Common myeloid progenitor, CD34-positive (primary cell): ENCODE data around the gene CLIC3.

Experiments
- CTCF ChIA-PET: fragments of 350-600 bp; sonication (Branson Sonifier 250); formaldehyde crosslinking; loops from one replicate; lab custom pipeline; 2021; ENCODE audit warnings: antibody characterized with exemption; lab: Charles Lee
- POLR2A ChIA-PET: fragments of 350-600 bp; sonication (Branson Sonifier 250); formaldehyde crosslinking; loops from one replicate; lab custom pipeline; 2021; ENCODE audit warnings: antibody characterized with exemption; lab: Charles Lee
- DNase-seq, 3 donors: peaks; one replicate each; pipeline versions ENCODE4 v3.0.0 to v3.0.0-alpha.2; 2013
- H3K27ac ChIP-seq, 2 experiments: 1 replicate in 1 of 2; 2 replicates in 1 of 2; pipeline ENCODE4 v1.7.0; 2013; ENCODE audit warnings: inconsistent platforms in 2 of 2, low read length in 2 of 2, mild to moderate bottlenecking in 2 of 2, low read depth in 1 of 2, moderate library complexity in 1 of 2; ENCODE audit not compliant: severe bottlenecking in 2 of 2, insufficient read depth in 1 of 2, poor library complexity in 1 of 2
- H3K27me3 ChIP-seq, 5 experiments: replicated peaks in 2 of 5; 1 replicate in 3 of 5; 2 replicates in 2 of 5; pipeline versions ENCODE4 v1.6.1 to v1.7.0; 2013; ENCODE audit warnings: low read length in 4 of 5, mild to moderate bottlenecking in 2 of 5, moderate library complexity in 2 of 5, inconsistent platforms in 1 of 5; ENCODE audit not compliant: insufficient read depth in 5 of 5, control insufficient read depth in 4 of 5
- H3K36me3 ChIP-seq, 4 experiments: 1 replicate in 2 of 4; 2 replicates in 2 of 4; pipeline versions ENCODE4 v1.6.1 to v1.7.0; 2013; ENCODE audit warnings: low read length in 3 of 4, control low read depth in 1 of 4, mild to moderate bottlenecking in 1 of 4; ENCODE audit not compliant: control insufficient read depth in 4 of 4, insufficient read depth in 4 of 4
- H3K4me1 ChIP-seq, 4 experiments: 1 replicate in 3 of 4; 2 replicates in 1 of 4; pipeline versions ENCODE4 v1.6.1 to v1.7.1; 2013; ENCODE audit warnings: low read length in 3 of 4, mild to moderate bottlenecking in 3 of 4, control low read depth in 1 of 4, inconsistent platforms in 1 of 4, moderate library complexity in 1 of 4; ENCODE audit not compliant: control insufficient read depth in 4 of 4, insufficient read depth in 4 of 4; ENCODE audit errors: control extremely low read depth in 1 of 4
- H3K4me3 ChIP-seq, 7 experiments: 1 replicate in 4 of 7; 2 replicates in 3 of 7; pipeline versions ENCODE4 v1.5.1 to v1.7.0; 2013; ENCODE audit warnings: mild to moderate bottlenecking in 7 of 7, low read length in 6 of 7, moderate library complexity in 6 of 7, inconsistent platforms in 2 of 7, low read depth in 2 of 7, control low read depth in 1 of 7; ENCODE audit not compliant: insufficient read depth in 4 of 7, control insufficient read depth in 1 of 7; ENCODE audit errors: extremely low read depth in 1 of 7
- H3K9me3 ChIP-seq, 5 experiments: 1 replicate in 4 of 5; 2 replicates in 1 of 5; pipeline versions ENCODE4 v1.6.1 to v1.7.1; 2013; ENCODE audit warnings: low read length in 4 of 5, mild to moderate bottlenecking in 2 of 5, inconsistent platforms in 1 of 5, low read depth in 1 of 5, moderate library complexity in 1 of 5; ENCODE audit not compliant: control insufficient read depth in 4 of 5, insufficient read depth in 2 of 5; ENCODE audit errors: control extremely low read depth in 1 of 5
- WGBS: methylation state at CpG from one replicate; pipeline ENCODE4 v1.1.5; 2013; ENCODE audit not compliant: insufficient coverage; 5-methylcytosine and 5-hydroxymethylcytosine counted together

The CLIC3 gene

DNA sequence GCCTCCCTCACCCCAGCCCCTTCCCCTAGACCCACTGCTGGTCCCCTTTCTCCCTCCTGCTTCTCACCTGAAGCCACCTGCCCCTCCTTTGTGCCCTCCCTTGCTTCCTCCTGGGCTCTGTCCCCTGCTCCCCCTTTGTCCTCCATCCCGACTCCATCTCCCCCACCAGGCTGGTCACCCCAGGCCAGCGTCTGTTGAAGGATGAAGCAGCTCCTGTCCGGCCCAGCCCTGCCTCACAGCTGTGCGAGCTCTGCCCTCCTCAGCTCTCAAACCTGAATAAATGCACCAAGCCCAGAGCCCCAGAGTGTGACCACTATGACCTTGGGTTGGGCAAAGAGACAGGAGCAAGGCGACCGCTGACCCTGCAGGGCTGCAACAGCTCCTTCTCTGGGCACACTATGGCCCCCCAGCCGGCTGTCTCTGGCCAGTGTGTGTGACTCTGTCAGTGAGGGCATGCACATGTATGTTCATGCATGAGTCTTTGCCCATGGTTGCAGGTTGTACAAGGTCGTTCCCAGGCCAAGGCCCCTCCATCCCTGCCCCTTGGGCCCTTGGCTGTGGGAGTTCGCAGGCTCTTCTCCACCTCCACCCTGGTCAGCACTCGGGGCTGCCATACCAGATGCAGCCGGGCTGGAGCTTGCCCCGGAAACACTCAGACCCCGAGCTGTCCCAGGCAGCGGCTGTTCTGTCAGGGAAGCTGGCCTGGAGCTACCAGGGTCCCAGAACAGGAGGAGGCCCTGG, 41.0 kb downstream of the CLIC3 start:
- 93% methylated on average over 14 of the region's 14 CpGs for WGBS
- Histone ChIP-seq H3K36me3 (no peaks in the 10 kb centered on the region), H3K27ac (no peak overlapping the region), H3K27me3 (no peaks in the 10 kb centered on the region), H3K9me3 (no peaks in the 10 kb centered on the region), H3K4me3 (no peak overlapping the region), H3K4me1 (peaks cover 0 to 4% (median 3%) of the 10 kb centered on the region in 4 experiments)
- CTCF ChIA-PET = interaction anchor here (1.1 to 1.4 kb wide), 2 partner anchors 74 to 80 kb away, joined by 3 read pairs; no protein-coding TSS in a partner anchor
- POLR2A ChIA-PET = no interaction called here
- DNase-seq = no peak

DNA sequence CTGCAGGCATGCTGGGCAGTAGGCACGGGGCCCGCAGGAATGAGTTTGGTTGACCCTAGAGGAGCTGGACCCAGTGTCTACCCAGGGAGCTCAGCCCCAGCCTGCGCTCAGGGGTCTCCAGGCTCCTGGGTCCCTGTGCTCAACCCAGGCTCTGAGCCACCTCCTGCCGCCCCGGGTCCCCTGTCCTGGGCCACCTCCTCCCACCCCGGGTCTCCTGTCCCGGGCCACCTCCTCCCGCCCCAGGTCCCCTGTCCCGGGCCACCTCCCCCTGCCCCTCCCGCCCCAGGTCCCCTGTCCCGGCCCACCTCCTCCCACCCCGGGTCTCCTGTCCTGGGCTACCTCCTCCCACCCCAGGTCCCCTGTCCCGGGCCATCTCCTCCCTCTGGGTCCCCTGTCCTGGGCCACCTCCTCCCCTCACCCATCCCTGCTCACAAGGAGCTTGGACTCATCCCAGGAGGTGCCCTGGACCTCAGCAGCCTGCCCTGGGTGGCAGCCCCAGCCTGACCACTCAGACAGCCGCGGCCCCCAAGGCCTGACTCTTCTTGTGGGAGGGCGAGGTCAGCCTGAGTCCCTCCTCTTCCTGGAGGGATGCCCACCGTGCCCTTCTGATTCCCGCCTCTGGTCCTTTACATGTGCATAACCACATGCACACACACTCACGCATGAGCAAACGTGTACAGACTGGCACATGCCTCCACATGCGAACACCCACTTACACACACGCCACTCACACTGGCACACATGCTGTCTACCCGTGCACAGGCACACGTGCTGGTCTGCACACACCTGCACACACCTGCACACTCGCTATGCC, 41.9 kb downstream of the CLIC3 start:
- H3K4me1 ChIP-seq = peaks cover 0 to 10% (median 7%) of the 10 kb centered on the region in 4 experiments
- CTCF ChIA-PET = interaction anchor here (1.1 to 1.4 kb wide), 2 partner anchors 75 to 81 kb away, joined by 3 read pairs; no protein-coding TSS in a partner anchor
- no peaks in the 10 kb centered on the region for H3K36me3 ChIP-seq
- no peak for DNase-seq
- H3K9me3 ChIP-seq = no peaks in the 10 kb centered on the region
- no peak overlapping the region for H3K4me3 ChIP-seq
- no peak overlapping the region for H3K27ac ChIP-seq
- no peaks in the 10 kb centered on the region for H3K27me3 ChIP-seq
- POLR2A ChIA-PET = no interaction called here
- 94% methylated on average over 14 of the region's 25 CpGs for WGBS

DNA sequence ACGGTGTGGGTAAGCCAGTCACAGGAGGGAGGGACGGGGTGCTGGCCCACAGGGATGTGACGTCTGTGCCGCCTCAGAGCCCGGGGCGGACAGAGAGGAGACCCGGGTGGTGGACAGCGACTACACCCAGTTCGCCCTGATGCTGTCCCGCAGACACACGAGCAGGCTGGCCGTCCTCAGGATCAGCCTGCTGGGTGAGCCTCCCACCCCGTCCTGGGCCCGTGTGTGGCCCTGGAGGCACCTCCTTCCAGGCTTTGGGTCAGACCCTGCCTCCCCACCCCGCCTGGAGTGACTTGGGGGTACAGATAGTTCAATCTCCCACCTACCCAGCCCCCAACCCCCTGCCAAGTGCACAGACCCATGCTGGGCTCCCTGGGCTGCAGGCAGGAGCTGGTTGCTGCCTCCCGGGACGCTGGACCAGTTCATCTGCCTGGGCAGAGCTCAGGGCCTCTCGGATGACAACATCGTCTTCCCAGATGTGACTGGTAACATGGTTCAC, 42.5 kb downstream of the CLIC3 start:
- H3K36me3 ChIP-seq = no peaks in the 10 kb centered on the region
- CTCF ChIA-PET = no interaction called here
- H3K27ac ChIP-seq = no peak overlapping the region
- no peak for DNase-seq
- POLR2A ChIA-PET = no interaction called here
- 90% methylated on average over 14 of the region's 19 CpGs for WGBS
- H3K4me3 ChIP-seq = no peak overlapping the region
- H3K9me3 ChIP-seq = no peaks in the 10 kb centered on the region
- H3K4me1 ChIP-seq = peaks cover 0 to 16% (median 12%) of the 10 kb centered on the region in 4 experiments
- H3K27me3 ChIP-seq = no peaks in the 10 kb centered on the region

DNA sequence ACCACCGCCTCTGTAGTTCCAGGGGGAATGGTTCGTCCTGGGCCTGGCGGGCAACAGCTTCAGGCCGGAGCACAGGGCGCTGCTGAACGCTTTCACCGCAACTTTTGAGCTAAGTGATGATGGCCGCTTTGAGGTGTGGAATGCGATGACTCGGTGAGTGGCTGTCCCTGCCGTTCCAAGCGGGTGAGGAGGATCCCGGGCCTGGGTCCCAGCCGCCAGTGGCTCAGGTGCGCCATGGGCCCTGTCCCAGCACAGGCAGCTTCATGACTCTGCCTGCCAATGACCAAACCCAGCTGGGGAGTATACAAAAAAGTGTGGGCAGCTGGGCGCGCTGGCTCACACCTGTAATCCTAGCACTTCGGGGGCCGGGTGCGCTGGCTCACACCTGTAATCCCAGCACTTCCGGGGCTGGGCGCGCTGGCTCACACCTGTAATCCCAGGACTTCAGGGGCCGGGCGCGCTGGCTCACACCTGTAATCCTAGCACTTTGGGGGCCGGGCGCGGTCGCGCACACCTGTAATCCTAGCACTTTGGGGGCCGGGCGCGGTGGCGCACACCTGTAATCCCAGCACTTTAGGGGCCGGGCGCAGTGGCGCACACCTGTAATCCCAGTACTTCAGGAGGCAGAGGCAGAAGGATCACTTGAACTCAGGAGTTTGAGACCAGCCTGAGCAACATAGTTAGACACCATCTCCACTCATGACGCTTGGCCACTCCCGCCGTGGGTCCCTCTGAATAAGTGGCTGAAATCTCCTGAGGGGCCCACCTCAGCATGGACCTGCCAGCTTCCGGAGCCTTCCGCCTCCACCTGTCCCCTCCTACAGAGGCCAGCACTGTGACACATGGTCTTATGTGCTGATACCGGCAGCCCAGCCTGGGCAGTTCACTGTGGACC, 43.2 kb downstream of the CLIC3 start:
- Histone ChIP-seq H3K9me3 (no peaks in the 10 kb centered on the region), H3K27ac (no peak overlapping the region), H3K4me3 (no peak overlapping the region), H3K36me3 (no peaks in the 10 kb centered on the region), H3K4me1 (peaks cover 0 to 16% (median 13%) of the 10 kb centered on the region in 4 experiments), H3K27me3 (no peaks in the 10 kb centered on the region)
- POLR2A ChIA-PET = interaction anchor here (0.6 kb wide), 1 partner anchor 177 kb away, joined by 3 read pairs; no protein-coding TSS in a partner anchor
- DNase-seq = no peak
- WGBS = 96% methylated on average over 42 of the region's 44 CpGs
- CTCF ChIA-PET = interaction anchor here (1.0 kb wide), 2 partner anchors 43 to 76 kb away, joined by 3 read pairs; partner anchors contain the start of gene CLIC3

DNA sequence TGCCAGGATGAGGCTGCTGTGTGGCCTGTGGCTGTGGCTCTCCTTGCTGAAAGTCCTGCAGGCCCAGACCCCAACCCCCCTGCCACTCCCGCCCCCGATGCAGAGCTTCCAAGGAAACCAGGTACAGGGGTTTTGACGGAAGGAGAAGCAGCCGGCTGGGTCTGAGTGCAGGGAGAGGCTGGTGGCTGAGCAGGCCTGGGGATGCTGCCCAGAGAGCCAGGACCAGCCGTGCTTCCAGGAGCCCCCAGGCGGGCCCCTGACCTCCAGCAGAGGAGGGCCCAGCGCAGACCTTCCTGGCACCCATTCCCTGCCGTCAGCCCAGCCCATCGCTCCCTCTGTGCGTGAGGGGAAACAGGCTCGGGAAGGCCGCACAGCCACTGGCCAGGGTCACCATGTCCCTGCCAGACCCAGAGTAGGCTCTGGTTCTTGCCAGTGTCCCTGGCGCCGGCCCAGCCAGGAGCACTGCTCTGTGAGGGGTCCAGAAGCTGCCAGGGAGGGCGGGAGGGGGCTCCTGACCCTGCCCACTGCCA, 44.0 kb downstream of the CLIC3 start:
- 96% methylated on average over 4 of the region's 15 CpGs for WGBS
- POLR2A ChIA-PET = interaction anchor here (0.6 kb wide), 1 partner anchor 177 kb away, joined by 3 read pairs; no protein-coding TSS in a partner anchor
- CTCF ChIA-PET = interaction anchor here (1.0 to 1.8 kb wide), 3 partner anchors 44 to 82 kb away, joined by 3 read pairs; partner anchors contain the start of gene CLIC3

DNA sequence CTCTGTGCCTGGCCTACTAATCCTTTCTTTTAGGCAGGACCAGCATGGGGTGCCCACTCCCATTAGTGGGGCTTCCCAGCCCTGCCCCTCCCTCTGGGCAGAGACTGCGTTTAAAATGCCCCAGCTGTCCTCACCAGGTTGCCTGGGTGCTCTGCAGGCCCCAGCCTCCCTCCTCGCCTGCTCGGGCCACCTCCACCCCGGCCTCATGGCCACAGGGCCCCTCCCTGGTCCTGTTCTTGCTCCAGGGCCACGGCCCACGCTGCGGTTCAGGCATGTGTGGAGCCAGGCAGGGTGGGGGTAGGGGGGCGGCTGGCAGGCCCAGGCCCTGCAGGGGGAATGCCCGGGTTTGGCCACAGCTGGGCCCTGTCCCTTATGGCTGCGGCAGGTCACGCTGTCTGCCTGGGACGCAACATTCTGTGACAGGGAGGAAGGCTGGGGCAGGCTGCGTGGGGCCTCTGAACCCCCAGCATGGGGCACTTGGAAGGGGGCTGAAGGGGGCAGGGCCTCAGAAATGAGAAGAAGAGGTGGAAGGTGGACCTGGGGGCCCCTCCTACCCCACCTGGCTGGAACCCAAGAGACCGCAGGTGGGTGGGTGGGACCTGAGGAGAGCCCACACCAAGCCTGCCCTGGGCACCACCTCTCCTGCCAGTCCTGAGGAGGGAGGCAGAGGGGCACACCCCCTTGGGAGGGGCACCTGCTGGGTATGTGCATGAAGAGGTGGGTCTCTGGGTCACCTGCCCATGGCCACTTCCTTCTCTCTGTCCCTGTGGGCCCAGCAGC, 44.6 kb downstream of the CLIC3 start, which contains the start of gene LCN12:
Gene LCN12, plus strand, starts transcription at position 733 of the 780 bp plus-strand sequence. CDS start 55 bp downstream, outside the sequence.
- Histone ChIP-seq H3K9me3 (no peaks in the 10 kb centered on the region), H3K36me3 (no peaks in the 10 kb centered on the region), H3K27me3 (no peaks in the 10 kb centered on the region), H3K4me3 (no peak within 1 kb of the TSS), H3K27ac (no peak within 1 kb of the TSS), H3K4me1 (peaks cover 0 to 22% (median 14%) of the 10 kb centered on the region in 4 experiments)
- CTCF ChIA-PET = interaction anchor here (0.7 to 1.8 kb wide), 5 partner anchors 44 to 83 kb away, joined by 3 to 4 read pairs (median 3); partner anchors contain the start of gene CLIC3
- POLR2A ChIA-PET = no interaction called here
- DNase-seq = no peak
- 93% methylated on average over 13 of the region's 14 CpGs for WGBS

More for the DNA sequence above, 44.0 kb downstream of the CLIC3 start:
- H3K4me1 ChIP-seq = peaks cover 0 to 22% (median 14%) of the 10 kb centered on the region in 4 experiments
- no peak for DNase-seq
- no peak overlapping the region for H3K27ac ChIP-seq
- no peak overlapping the region for H3K4me3 ChIP-seq
- H3K9me3 ChIP-seq = no peaks in the 10 kb centered on the region
- H3K36me3 ChIP-seq = no peaks in the 10 kb centered on the region
- H3K27me3 ChIP-seq = no peaks in the 10 kb centered on the region
